GM06990 (cell line): Measurements from ENCODE around the gene IL18BP.

Source experiments
- DNase-seq: peaks from one replicate; pipeline ENCODE4 v3.0.0-alpha.2; 2011; ENCODE audit not compliant: insufficient read length; ENCODE audit errors: extremely low read depth
- H3K27me3 ChIP-seq: replicated peaks from 2 replicates; pipeline ENCODE4 v1.6.0; 2011; ENCODE audit warnings: low read length; ENCODE audit not compliant: control insufficient read depth, insufficient read depth
- H3K36me3 ChIP-seq: 2 replicates; pipeline ENCODE4 v1.5.1; 2011; ENCODE audit warnings: low read length; ENCODE audit not compliant: control insufficient read depth, insufficient read depth
- H3K4me3 ChIP-seq: replicated peaks from 2 replicates; pipeline ENCODE4 v1.5.1; 2011; ENCODE audit warnings: low read depth, mild to moderate bottlenecking, control low read depth, low read length
- TF ChIP-seq, protein P1 (sequence below): IDR thresholded peaks from 2 replicates; pipeline ENCODE4 v1.5.1; 2011; ENCODE audit warnings: low read length, control low read depth, mild to moderate bottlenecking, inconsistent platforms; ENCODE audit not compliant: insufficient read depth, poor library complexity, severe bottlenecking

Gene IL18BP

DNA sequence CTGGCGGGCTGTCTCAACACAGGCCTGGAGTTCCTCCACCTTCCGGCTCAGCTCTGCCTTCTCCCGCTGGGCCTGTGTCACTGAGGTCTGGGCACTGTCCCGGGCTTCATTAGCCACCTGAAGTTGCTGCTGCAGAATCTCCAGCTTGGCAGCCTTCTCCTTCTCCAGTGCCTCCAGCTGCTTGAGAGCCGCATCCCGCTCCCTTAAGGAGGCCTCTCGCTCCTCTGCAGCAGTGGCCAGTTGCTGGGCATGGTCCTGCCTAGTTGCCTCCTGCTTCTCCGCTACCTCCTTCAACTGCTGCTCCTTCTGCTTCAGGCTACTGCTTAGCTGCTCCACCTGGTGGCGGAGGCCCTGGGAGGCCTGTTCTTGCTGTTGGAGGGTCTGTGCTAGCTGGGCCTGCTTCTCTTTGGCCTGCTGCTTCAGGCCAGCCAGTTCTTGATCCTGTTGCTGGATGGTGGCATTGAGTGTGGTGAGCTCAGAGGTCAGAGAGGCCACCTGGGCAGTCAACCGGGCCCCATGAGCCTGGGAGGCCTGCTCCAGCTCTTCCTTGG, 16.9 kb downstream of the IL18BP start:
- TF ChIP-seq, protein P1, sequence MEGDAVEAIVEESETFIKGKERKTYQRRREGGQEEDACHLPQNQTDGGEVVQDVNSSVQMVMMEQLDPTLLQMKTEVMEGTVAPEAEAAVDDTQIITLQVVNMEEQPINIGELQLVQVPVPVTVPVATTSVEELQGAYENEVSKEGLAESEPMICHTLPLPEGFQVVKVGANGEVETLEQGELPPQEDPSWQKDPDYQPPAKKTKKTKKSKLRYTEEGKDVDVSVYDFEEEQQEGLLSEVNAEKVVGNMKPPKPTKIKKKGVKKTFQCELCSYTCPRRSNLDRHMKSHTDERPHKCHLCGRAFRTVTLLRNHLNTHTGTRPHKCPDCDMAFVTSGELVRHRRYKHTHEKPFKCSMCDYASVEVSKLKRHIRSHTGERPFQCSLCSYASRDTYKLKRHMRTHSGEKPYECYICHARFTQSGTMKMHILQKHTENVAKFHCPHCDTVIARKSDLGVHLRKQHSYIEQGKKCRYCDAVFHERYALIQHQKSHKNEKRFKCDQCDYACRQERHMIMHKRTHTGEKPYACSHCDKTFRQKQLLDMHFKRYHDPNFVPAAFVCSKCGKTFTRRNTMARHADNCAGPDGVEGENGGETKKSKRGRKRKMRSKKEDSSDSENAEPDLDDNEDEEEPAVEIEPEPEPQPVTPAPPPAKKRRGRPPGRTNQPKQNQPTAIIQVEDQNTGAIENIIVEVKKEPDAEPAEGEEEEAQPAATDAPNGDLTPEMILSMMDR, result peak; percentile 48
- no peak for DNase-seq
- H3K4me3 ChIP-seq, result no peak overlapping the region
- H3K36me3 ChIP-seq, result peaks cover 72% of the 10 kb centered on the region
- H3K27me3 ChIP-seq, result no peaks in the 10 kb centered on the region

DNA sequence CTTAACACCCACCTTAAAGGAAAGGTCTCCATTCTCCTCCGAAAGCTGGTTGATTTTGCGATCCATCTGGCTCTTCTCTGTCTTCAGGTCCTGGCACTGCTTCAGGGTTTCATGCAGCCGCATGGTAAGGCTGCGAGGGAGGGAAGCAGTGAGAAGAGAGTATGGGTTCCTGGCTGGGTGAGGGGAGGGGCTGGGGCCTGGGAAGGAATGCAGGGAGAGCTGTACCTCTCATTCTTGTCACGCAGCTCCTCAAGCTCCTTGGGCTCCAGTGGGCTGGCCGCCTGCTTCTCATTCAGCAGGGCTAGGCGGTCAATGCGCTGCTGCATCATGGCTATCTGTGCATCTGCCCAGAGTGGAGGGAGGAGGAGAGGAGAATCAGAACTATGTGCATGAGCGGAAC, 19.5 kb downstream of the IL18BP start:
- TF ChIP-seq, protein P1, result no peak
- Histone ChIP-seq H3K36me3 (peaks cover 70% of the 10 kb centered on the region), H3K27me3 (no peaks in the 10 kb centered on the region), H3K4me3 (no peak overlapping the region)
- no peak for DNase-seq

DNA sequence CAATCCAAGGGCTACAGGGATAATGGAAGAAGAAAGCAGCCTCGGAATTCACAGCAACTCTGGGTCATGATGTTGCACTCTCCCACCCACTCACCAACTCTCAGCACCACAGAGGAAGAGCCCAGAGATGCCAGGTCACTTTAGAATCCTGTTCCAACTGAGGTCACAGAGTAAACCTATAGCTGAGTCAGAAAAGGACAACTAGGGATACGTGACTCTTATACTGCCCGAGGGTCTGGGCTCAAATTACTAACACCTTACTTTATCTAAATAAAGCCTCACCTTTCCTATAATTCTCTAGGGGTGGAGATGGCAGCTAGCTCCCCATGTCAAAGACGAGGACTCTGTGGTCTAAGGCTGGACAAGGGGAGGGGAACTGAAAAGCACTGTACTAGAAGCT, 24.6 kb downstream of the IL18BP start:
- no peaks in the 10 kb centered on the region for H3K27me3 ChIP-seq
- no peak for DNase-seq
- TF ChIP-seq, protein P1, result no peak
- peaks cover 55% of the 10 kb centered on the region for H3K36me3 ChIP-seq
- no peak overlapping the region for H3K4me3 ChIP-seq

DNA sequence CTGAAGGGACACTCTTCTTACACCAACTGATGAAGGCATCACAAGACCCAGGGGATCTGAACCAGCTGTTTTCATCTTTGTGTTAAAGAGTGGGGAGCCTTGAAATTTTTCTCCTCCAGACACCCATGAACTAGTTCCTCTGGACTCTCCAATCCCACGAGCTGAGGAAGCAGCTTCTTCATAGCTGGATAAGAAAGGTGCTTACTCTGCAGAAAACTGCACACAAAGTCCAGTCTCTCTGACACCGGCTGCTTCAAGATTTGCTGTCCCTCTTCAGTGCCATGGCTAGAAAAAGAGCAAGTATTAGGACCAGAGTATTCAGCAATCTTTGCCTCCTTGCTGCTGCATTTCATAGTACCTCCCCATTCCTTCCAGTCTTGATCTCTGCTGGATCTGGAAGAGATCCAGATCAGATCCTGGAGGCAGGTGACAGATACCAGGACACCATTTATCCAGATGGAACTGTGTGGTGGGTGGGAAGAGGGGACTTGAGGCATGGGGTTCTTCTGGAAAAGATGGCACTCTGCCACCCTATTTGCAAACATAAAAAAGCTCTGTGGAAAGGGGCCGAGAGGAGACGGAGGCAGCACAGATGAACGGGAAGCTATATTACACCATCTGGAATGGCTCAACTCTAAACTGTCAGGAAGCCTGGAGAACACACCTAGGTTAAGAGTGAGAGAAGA, 25.5 kb downstream of the IL18BP start:
- peaks cover 55% of the 10 kb centered on the region for H3K36me3 ChIP-seq
- no peaks in the 10 kb centered on the region for H3K27me3 ChIP-seq
- TF ChIP-seq, protein P1, result no peak
- DNase-seq, result no peak
- H3K4me3 ChIP-seq, result no peak overlapping the region

DNA sequence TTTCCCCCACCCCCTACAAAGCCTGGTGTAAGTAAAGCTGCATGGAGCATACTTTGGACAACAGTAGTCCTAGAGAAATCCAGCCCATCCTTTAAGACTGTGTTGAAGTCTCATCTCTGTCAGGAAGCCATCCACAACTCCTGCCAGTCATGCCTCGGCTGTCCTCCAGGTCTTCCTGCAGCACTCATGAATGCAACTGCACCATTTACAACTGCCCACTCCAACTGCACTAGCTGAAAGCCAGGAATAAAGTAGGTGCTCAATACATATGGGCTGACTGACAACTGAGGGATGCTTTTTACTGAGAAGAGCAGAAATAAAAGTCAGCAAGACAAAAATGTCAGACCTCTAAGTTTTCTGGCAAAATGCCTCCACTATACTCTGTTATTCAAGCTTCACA, 27.4 kb downstream of the IL18BP start:
- TF ChIP-seq, protein P1, result no peak
- H3K4me3 ChIP-seq, result no peak overlapping the region
- DNase-seq, result no peak
- H3K36me3 ChIP-seq, result peaks cover 46% of the 10 kb centered on the region
- H3K27me3 ChIP-seq, result no peaks in the 10 kb centered on the region
